8988T (cell line): ENCODE data around the gene FAXDC2.

Experiments used
- DNase-seq: peaks from one replicate; pipeline ENCODE4 v3.0.0; 2011

Gene FAXDC2

GRCh38 chr5:154793599-154794524 is 56.5 kb downstream of the FAXDC2 start:
- DNase-seq = no peak

- DNase-seq = no peak
Observed at GRCh38 chr5:154791535-154791934, 58.9 kb downstream of the FAXDC2 start.

GRCh38 chr5:154788212-154788611 is 62.2 kb downstream of the FAXDC2 start:
- DNase-seq = no peak

DNA sequence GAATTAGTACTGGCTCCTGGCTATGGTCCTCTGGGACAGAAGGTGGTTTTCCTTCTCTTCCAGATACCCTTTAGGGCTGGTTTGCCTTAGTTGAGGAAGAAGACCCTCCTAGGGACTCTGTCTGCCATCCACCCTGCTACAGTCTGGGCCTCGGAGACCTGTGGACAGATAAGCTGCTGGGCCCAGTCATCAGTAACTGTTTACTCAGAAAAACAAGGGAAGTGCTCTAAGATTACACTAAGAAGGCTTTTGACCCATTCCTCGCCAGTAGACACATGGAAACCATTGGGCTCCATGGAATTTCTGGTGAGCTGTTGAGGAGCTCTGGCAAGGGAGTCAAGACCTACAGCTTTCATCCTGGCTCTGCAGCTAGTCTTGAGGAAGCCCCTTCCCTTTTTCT is 64.0 kb downstream of the FAXDC2 start:
- DNase-seq = no peak

- no peak for DNase-seq
Observed at GRCh38 chr5:154784856-154785255, 65.5 kb downstream of the FAXDC2 start.

DNA sequence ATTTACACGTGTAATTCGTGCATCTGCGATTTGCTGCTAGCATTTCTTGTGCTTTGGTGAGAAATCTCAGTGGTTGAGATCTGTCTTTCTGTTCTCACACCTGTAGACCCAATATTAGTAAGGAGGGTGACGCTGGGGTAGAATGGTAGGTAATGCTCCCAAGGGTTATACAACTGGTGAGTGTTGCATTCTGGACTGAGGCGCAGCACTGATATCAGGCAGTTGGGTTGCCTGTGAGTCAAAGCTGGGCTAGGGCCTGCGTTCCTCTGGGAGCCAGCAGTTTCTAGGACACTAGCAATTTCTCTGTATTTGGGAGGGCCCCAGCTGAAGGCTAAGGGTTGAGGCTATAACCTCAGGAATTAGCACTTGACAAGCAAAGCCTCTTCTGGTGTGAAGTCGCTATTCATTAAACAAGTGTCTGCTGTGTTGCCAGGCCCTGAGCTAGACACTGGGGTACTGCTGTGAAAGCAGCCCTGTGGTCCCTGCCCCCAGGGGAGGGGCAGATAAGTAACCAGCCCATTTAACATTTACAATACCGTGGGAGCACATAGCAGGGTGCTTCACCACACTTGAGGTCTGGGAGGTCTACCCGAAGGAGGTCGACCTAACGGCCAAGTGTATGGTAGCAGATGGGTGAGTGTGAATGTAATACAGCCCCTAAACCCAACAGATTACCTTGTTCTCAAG is 66.5 kb downstream of the FAXDC2 start:
- DNase-seq = no peak

- DNase-seq = no peak
Observed at GRCh38 chr5:154782812-154783592, 67.4 kb downstream of the FAXDC2 start.

DNA sequence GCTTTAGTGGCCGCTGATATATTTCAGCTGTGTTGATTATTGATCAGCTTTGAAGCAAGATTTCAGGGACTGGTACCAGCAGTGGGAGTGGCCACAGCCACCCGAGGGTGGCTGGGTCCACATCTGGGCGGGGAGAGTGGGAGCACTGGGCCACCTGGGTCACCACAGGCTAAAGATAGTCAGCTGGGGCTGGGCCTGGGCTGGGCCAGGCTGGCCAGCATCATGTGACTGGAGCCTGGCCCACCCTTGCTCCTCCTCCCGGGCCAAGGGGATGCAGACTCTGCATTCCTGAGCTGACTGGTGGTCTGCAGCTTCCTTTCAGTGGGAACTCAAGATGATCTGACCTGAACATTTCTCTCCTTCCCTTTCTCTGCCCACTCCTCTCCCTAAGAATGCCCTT is 68.1 kb downstream of the FAXDC2 start:
- DNase-seq = no peak

DNA sequence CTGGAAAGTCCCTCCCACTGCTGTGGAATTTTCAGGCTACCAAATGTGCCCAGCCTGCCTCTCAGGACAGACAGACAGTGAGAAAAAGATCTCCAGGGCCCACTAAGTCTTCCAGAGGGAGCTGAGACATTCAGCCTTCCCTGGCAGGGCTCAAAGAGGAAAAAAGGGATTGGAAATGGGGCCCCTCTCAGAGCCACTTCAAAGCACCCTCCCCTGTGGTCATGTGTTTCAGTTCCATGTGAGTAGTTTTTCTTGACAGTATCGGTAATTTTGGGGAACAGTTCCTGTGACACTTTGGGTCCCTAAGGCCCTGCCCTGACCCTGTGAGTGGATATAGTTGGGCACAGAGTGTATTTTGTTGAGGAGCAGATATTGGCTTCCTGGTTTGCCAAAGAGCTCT is 70.3 kb downstream of the FAXDC2 start:
- no peak for DNase-seq

- DNase-seq = no peak
Observed at GRCh38 chr5:154779105-154779504, 71.3 kb downstream of the FAXDC2 start.

DNA sequence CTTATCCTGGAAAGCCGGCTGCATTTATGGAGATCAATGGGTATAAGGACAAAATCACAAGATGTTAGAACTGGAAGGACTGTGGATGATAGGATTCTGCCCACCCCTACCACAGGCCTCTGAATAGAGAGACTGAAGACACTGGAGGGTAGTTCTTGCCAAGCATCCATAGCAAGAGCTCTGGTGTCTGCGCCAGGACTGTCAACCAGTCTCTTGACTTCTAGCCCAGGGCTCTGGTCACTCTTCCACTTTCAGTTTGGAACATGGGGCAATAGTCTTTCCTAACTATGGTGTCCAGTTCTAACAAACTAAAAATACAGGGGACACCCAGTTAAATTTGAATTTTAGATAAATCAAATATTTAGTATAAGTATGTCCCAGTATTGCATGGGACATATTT is 71.9 kb downstream of the FAXDC2 start:
- DNase-seq = no peak

GRCh38 chr5:154776167-154776566 is 74.2 kb downstream of the FAXDC2 start:
- no peak for DNase-seq

DNA sequence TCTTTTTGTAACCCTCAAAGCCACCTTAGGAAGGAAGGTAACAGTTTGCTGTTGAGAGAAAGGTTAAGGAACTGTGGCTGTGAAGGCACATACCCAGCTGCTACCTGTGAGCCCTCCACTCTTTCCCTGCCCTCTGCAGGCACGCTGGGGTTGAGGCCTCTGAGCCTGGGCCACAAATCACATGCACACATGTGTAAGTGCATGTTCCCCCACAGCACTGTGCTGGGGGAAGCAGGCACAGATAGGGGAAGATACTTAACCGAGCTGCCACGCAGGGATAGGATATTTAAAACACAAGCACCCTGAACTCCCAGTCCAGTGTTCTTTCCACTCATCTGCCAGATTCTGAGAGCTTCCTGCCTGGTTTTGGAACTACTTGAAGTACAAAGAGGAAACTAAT is 77.1 kb downstream of the FAXDC2 start:
- DNase-seq = no peak

- DNase-seq = no peak
Observed at GRCh38 chr5:154771383-154771901, 79.0 kb downstream of the FAXDC2 start.

- DNase-seq = no peak
Observed at GRCh38 chr5:154770111-154770510, 80.3 kb downstream of the FAXDC2 start.
